Smooth muscle cell (in vitro differentiated cells): Measurements from ENCODE around the gene THAP2. TPM values are rescaled to one million over a fixed set of nuclear protein-coding genes. Genes with fewer than 3 reads are reported as not detected.

Source experiments
- DNase-seq: peaks from one replicate; lab custom pipeline; 2025; ENCODE audit not compliant: unreplicated experiment; lab: John Stamatoyannopoulos, UW
- H2AFZ ChIP-seq: fragments of 200-600 bp; sonication (generic); 2 replicates; pipeline ENCODE4 v1.6.0; 2016; ENCODE audit warnings: antibody characterized with exemption, low read depth, mild to moderate bottlenecking
- H3F3A ChIP-seq: fragments of 200-600 bp; sonication (generic); 2 replicates; pipeline ENCODE4 v1.6.0; 2017; ENCODE audit warnings: antibody characterized with exemption, low read depth
- H3K27ac ChIP-seq: fragments of 200-600 bp; sonication (generic); 2 replicates; pipeline ENCODE4 v1.5.1; 2016; ENCODE audit warnings: low read depth, mild to moderate bottlenecking
- H3K27me3 ChIP-seq: fragments of 200-600 bp; sonication (generic); 2 replicates; pipeline ENCODE4 v1.6.1; 2016; ENCODE audit warnings: low read depth, mild to moderate bottlenecking
- H3K36me3 ChIP-seq: fragments of 200-600 bp; sonication (generic); 2 replicates; pipeline ENCODE4 v1.5.1; 2016; ENCODE audit warnings: low read depth
- H3K4me1 ChIP-seq: fragments of 200-600 bp; sonication (generic); 2 replicates; pipeline ENCODE4 v1.5.1; 2016; ENCODE audit warnings: low read depth
- H3K4me2 ChIP-seq: fragments of 200-600 bp; sonication (generic); 2 replicates; pipeline ENCODE4 v1.6.0; 2016; ENCODE audit warnings: mild to moderate bottlenecking
- H3K4me3 ChIP-seq: fragments of 200-600 bp; sonication (generic); 2 replicates; pipeline ENCODE4 v1.5.1; 2016; ENCODE audit warnings: mild to moderate bottlenecking
- H3K79me2 ChIP-seq: fragments of 200-600 bp; sonication (generic); 2 replicates; pipeline ENCODE4 v1.6.0; 2016; ENCODE audit warnings: low read depth, mild to moderate bottlenecking
- H3K9ac ChIP-seq: fragments of 200-600 bp; sonication (generic); 2 replicates; pipeline ENCODE4 v1.6.0; 2016; ENCODE audit warnings: low read depth
- H3K9me3 ChIP-seq: fragments of 200-600 bp; sonication (generic); replicated peaks from 2 replicates; pipeline ENCODE4 v1.5.1; 2016; ENCODE audit warnings: low read depth
- H4K20me1 ChIP-seq: fragments of 200-600 bp; sonication (generic); 2 replicates; pipeline ENCODE4 v1.6.0; 2016; ENCODE audit warnings: low read depth
- WGBS: methylation state at CpG from one replicate; pipeline ENCODE4 v1.1.7; 2016; ENCODE audit warnings: low lambda C conversion rate; 5-methylcytosine and 5-hydroxymethylcytosine counted together
- polyA plus RNA-seq: library from polyadenylated mRNA; unstranded; fragments of >200 nt; fragmentation: Nextera tagmentation; extraction: Ambion mirVana; gene quantifications from 2 replicates; pipeline ENCODE4 v1.2.1, GENCODE V29; 2016
- total RNA-seq: library from RNA; depleted of rRNA; stranded (reverse); fragments of >200 nt; gene quantifications from 2 replicates; pipeline ENCODE4 v1.2.3, GENCODE V29; 2014
- TF ChIP-seq, protein P1 (sequence below): fragments of 200-600 bp; sonication (generic); IDR thresholded peaks from 2 replicates; pipeline ENCODE4 v1.5.1; 2017; ENCODE audit warnings: borderline replicate concordance, mild to moderate bottlenecking, antibody characterized with exemption; ENCODE audit not compliant: insufficient read depth, poor library complexity, severe bottlenecking

The THAP2 gene
- total and polyA plus RNA-seq, 2 experiments from 2014 or later: 8.8 to 33.3 TPM

DNA sequence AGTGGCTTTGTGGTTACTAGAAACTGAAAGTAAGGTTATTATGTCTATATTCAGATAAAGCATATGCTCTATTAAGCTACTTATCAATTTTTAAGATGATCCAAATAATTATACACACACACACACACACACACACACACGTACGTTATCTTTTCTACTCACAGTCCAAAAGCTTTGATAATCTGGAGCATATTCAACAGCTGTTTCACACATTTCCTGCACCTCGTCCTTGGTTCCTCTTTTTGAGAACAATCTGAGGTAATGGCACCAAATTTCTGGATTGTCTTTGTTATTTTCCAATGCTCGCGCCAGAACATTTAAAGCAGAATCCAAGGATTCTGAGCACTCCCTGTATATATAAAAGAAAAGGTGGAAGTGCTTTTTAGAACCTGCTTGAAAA is 38.0 kb upstream of the THAP2 start:
- no peak overlapping the region for H2AFZ ChIP-seq
- no peak overlapping the region for H3K4me2 ChIP-seq
- no peak overlapping the region for H3K9ac ChIP-seq
- no peak overlapping the region for H3K4me3 ChIP-seq
- no peaks in the 10 kb centered on the region for H3K9me3 ChIP-seq
- H3F3A ChIP-seq: peaks cover 3% of the 10 kb centered on the region
- H3K4me1 ChIP-seq: no peaks in the 10 kb centered on the region
- TF ChIP-seq, protein P1, sequence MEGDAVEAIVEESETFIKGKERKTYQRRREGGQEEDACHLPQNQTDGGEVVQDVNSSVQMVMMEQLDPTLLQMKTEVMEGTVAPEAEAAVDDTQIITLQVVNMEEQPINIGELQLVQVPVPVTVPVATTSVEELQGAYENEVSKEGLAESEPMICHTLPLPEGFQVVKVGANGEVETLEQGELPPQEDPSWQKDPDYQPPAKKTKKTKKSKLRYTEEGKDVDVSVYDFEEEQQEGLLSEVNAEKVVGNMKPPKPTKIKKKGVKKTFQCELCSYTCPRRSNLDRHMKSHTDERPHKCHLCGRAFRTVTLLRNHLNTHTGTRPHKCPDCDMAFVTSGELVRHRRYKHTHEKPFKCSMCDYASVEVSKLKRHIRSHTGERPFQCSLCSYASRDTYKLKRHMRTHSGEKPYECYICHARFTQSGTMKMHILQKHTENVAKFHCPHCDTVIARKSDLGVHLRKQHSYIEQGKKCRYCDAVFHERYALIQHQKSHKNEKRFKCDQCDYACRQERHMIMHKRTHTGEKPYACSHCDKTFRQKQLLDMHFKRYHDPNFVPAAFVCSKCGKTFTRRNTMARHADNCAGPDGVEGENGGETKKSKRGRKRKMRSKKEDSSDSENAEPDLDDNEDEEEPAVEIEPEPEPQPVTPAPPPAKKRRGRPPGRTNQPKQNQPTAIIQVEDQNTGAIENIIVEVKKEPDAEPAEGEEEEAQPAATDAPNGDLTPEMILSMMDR: no peak
- peaks cover 78% of the 10 kb centered on the region for H3K36me3 ChIP-seq
- H3K27ac ChIP-seq: peak overlapping the region; percentile 66
- 91% methylated on average over 5 of the region's 5 CpGs for WGBS
- no peaks in the 10 kb centered on the region for H3K27me3 ChIP-seq
- H3K79me2 ChIP-seq: peaks cover 33% of the 10 kb centered on the region
- no peak for DNase-seq
- H4K20me1 ChIP-seq: peaks cover 72% of the 10 kb centered on the region

DNA sequence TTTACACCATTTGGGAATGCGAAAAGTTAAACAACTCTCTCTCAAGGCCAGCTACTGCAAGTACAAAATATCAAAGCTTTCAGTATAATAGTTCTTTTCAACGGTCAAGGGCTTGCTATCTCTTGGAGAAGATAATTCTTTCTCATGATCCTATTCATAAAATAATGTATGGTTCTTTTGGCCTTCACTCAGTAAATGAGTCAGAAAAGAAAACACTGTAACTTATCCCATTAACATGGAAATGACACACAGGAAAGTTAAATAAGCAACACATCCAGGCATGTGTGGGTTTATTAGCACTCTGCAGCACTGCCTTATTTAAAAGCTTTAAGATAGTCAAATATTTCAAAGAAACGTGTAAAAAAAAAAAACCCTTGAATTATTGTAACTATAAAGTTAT is 37.3 kb upstream of the THAP2 start:
- H3K79me2 ChIP-seq: peaks cover 39% of the 10 kb centered on the region
- no peak overlapping the region for H2AFZ ChIP-seq
- TF ChIP-seq, protein P1: no peak
- no peak overlapping the region for H3K9ac ChIP-seq
- H3K36me3 ChIP-seq: peaks cover 82% of the 10 kb centered on the region
- H3K4me2 ChIP-seq: no peak overlapping the region
- WGBS: 54% methylated on average over 3 of the region's 3 CpGs
- H3K9me3 ChIP-seq: no peaks in the 10 kb centered on the region
- H3K27ac ChIP-seq: peak overlapping the region; percentile 66
- H3K4me3 ChIP-seq: no peak overlapping the region
- no peaks in the 10 kb centered on the region for H3K4me1 ChIP-seq
- peaks cover 73% of the 10 kb centered on the region for H4K20me1 ChIP-seq
- H3F3A ChIP-seq: peaks cover 3% of the 10 kb centered on the region
- no peaks in the 10 kb centered on the region for H3K27me3 ChIP-seq
- no peak for DNase-seq

DNA sequence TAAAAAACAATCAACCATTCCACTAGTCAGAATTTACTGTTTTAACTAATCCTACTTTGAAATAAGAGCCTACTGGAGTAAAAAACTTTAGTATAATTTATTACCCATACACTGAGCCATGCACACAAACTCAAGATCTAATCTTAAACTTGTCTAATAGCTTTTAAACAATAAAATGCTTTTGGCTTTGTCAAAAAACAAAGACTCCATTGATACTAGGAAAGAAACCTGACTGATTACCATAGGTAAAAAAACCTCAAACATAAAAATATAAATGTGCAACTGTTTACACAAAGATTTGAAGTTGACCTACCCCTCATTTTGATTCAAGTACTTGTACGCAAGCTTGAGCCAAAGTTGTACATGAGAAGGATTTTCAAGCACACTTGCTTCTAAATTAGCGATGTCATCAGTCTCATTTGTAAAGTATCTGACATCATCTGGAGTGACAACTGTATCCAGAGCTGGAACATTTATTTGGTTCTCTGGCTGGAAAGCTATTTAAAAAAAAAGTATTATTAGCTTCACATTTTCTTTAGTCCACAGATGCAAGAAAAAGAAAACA is 36.6 kb upstream of the THAP2 start:
- peak overlapping the region; percentile 66 for H3K27ac ChIP-seq
- no peaks in the 10 kb centered on the region for H3K9me3 ChIP-seq
- no peak overlapping the region for H2AFZ ChIP-seq
- peaks cover 3% of the 10 kb centered on the region for H3F3A ChIP-seq
- H3K9ac ChIP-seq: no peak overlapping the region
- H3K36me3 ChIP-seq: peaks cover 82% of the 10 kb centered on the region
- peaks cover 38% of the 10 kb centered on the region for H3K79me2 ChIP-seq
- TF ChIP-seq, protein P1: no peak
- peaks cover 66% of the 10 kb centered on the region for H4K20me1 ChIP-seq
- no peak overlapping the region for H3K4me3 ChIP-seq
- H3K4me2 ChIP-seq: no peak overlapping the region
- DNase-seq: no peak
- H3K4me1 ChIP-seq: no peaks in the 10 kb centered on the region
- no peaks in the 10 kb centered on the region for H3K27me3 ChIP-seq
- WGBS: 77% methylated on average over 2 of the region's 2 CpGs

DNA sequence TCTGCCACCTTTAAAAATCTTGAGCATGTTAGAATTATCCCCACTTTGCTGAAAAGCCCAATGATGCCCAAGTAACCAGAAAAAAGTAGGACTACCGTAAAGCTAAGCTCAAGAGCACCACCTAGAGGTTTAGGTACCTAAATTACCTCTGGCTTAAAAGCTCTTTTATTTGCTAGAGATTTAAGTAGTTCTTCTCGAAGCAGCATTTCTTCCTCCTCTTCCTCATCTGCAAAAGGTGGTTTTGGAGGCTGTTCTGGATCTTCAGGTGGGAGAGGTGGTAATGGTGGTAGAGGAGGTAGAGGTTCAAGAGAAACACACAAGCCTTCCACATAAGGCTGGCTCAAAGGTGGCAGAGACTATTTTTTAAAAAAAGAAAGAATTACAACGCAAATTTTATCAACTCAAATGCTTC is 27.4 kb upstream of the THAP2 start:
- Histone ChIP-seq H3K4me3 (no peak overlapping the region), H3K36me3 (peaks cover 58% of the 10 kb centered on the region), H3K79me2 (peaks cover 34% of the 10 kb centered on the region), H3K27ac (no peak overlapping the region), H2AFZ (no peak overlapping the region), H3K4me2 (no peak overlapping the region), H3K9me3 (no peaks in the 10 kb centered on the region), H3F3A (peaks cover 7% of the 10 kb centered on the region), H3K9ac (no peak overlapping the region), H3K27me3 (no peaks in the 10 kb centered on the region), H3K4me1 (no peaks in the 10 kb centered on the region), H4K20me1 (peaks cover 69% of the 10 kb centered on the region)
- TF ChIP-seq, protein P1: peak; percentile 69
- WGBS: 60% methylated on average over 3 of the region's 3 CpGs
- no peak for DNase-seq
